IMR-90 (cell line): ENCODE measurements around the gene ZNF440. TPM values are rescaled to one million over a fixed set of nuclear protein-coding genes. Genes with fewer than 3 reads are reported as not detected.
A peak's percentile ranks its signal among the peaks of the same experiment; 100 is the strongest.

Experiments used
- ATAC-seq: fragments of 200-7000 bp; cut with Tn5 transposase; 2 replicates; pipeline ENCODE4 v1.9.1; 2020; ENCODE audit warnings: low read depth, mild to moderate bottlenecking, moderate library complexity
- BruUV-seq: library from RNA; stranded (reverse); fragments of 400-500 nt; replicated peaks from 2 replicates; lab custom pipeline; 2021; lab: Mats Ljungman, UMichigan
- CTCF ChIA-PET: fragments of 300-600 bp; formaldehyde crosslinking; extraction: SDS; loops from one replicate; lab custom pipeline; 2021; ENCODE audit warnings: antibody characterized with exemption; lab: Yijun Ruan, JAX
- POLR2A ChIA-PET: fragments of 300-600 bp; sonication (Branson Sonifier 250); formaldehyde crosslinking; loops from one replicate; lab custom pipeline; 2022; ENCODE audit warnings: antibody characterized with exemption; ENCODE audit not compliant: unreplicated experiment; lab: Charles Lee
- DNase-seq: peaks from one replicate; pipeline ENCODE4 v3.0.0; 2013
- H2AFZ ChIP-seq: replicated peaks from 2 replicates; pipeline ENCODE3; 2013; ENCODE audit warnings: low read length, mild to moderate bottlenecking; ENCODE audit not compliant: poor library complexity
- H2AK5ac ChIP-seq: 2 replicates; pipeline ENCODE4 v1.6.1; 2013; ENCODE audit warnings: low read depth, low read length, inconsistent platforms
- H2AK9ac ChIP-seq: replicated peaks from 2 replicates; pipeline ENCODE3; 2013; ENCODE audit warnings: mild to moderate bottlenecking, low read depth, low read length, moderate library complexity; ENCODE audit not compliant: poor library complexity
- H2BK120ac ChIP-seq: 2 replicates; pipeline ENCODE4 v1.6.1; 2013; ENCODE audit warnings: low read depth, low read length, inconsistent platforms
- H2BK15ac ChIP-seq: 3 replicates; pipeline ENCODE4 v1.6.1; 2013; ENCODE audit warnings: low read depth, low read length, inconsistent platforms
- H2BK20ac ChIP-seq: 2 replicates; pipeline ENCODE4 v1.6.1; 2013; ENCODE audit warnings: low read depth, mild to moderate bottlenecking, inconsistent platforms, low read length, moderate library complexity
- H2BK5ac ChIP-seq: 2 replicates; pipeline ENCODE4 v1.6.1; 2013; ENCODE audit warnings: mild to moderate bottlenecking, low read depth, low read length, inconsistent platforms; ENCODE audit not compliant: poor library complexity, severe bottlenecking
- H3K14ac ChIP-seq: replicated peaks from 2 replicates; pipeline ENCODE4 v1.6.1; 2013; ENCODE audit warnings: low read depth, low read length, inconsistent platforms
- H3K18ac ChIP-seq: 2 replicates; pipeline ENCODE4 v1.6.1; 2013; ENCODE audit warnings: low read depth, low read length, control low read depth
- H3K23ac ChIP-seq: 2 replicates; pipeline ENCODE4 v1.6.1; 2013; ENCODE audit warnings: low read depth, low read length, inconsistent platforms
- H3K27ac ChIP-seq: 2 replicates; pipeline ENCODE4 v1.5.1; 2013; ENCODE audit warnings: mild to moderate bottlenecking, control low read depth, low read length; ENCODE audit not compliant: insufficient read depth
- H3K27me3 ChIP-seq: 2 replicates; pipeline ENCODE4 v1.6.1; 2013; ENCODE audit warnings: low read length; ENCODE audit not compliant: control insufficient read depth, insufficient read depth
- H3K36me3 ChIP-seq: 2 replicates; pipeline ENCODE4 v1.6.1; 2013; ENCODE audit warnings: low read length, mixed read lengths; ENCODE audit not compliant: control insufficient read depth, insufficient read depth
- H3K4ac ChIP-seq: 2 replicates; pipeline ENCODE4 v1.6.1; 2013; ENCODE audit warnings: low read depth, low read length, inconsistent platforms
- H3K4me1 ChIP-seq: 2 replicates; pipeline ENCODE4 v1.6.1; 2013; ENCODE audit warnings: low read length, mixed read lengths; ENCODE audit not compliant: control insufficient read depth, insufficient read depth
- H3K4me2 ChIP-seq: 2 replicates; pipeline ENCODE4 v1.6.1; 2013; ENCODE audit warnings: low read depth, mild to moderate bottlenecking, control low read depth, low read length, moderate library complexity
- H3K4me3 ChIP-seq: 2 replicates; pipeline ENCODE4 v1.5.1; 2013; ENCODE audit warnings: low read depth, mild to moderate bottlenecking, control low read depth, low read length, moderate library complexity; ENCODE audit not compliant: insufficient read depth
- H3K56ac ChIP-seq: 2 replicates; pipeline ENCODE4 v1.6.1; 2013; ENCODE audit warnings: low read length, inconsistent platforms; ENCODE audit not compliant: insufficient read depth; ENCODE audit errors: extremely low read depth
- H3K79me1 ChIP-seq, 2 experiments: 2 replicates each; pipeline ENCODE4 v1.6.1; 2013; ENCODE audit warnings: low read length in 2 of 2, inconsistent platforms in 1 of 2, low read depth in 1 of 2
- H3K9ac ChIP-seq: 2 replicates; pipeline ENCODE4 v1.6.1; 2013; ENCODE audit warnings: low read depth, low read length, control low read depth
- H3K9me1 ChIP-seq: 2 replicates; pipeline ENCODE4 v1.6.1; 2013; ENCODE audit warnings: low read length, inconsistent platforms; ENCODE audit not compliant: insufficient read depth
- H3K9me3 ChIP-seq: 2 replicates; pipeline ENCODE4 v1.6.1; 2013; ENCODE audit warnings: low read length; ENCODE audit not compliant: control insufficient read depth, insufficient read depth
- H4K20me1 ChIP-seq: 2 replicates; pipeline ENCODE4 v1.6.1; 2013; ENCODE audit warnings: low read length, inconsistent platforms; ENCODE audit not compliant: insufficient read depth
- H4K5ac ChIP-seq: 2 replicates; pipeline ENCODE4 v1.6.1; 2013; ENCODE audit warnings: mild to moderate bottlenecking, low read depth, low read length, control low read depth
- H4K8ac ChIP-seq, 2 experiments: 2 replicates each; pipeline ENCODE4 v1.6.1; 2013; ENCODE audit warnings: low read depth in 2 of 2, low read length in 2 of 2, control low read depth in 1 of 2, inconsistent platforms in 1 of 2
- H4K91ac ChIP-seq: 2 replicates; pipeline ENCODE4 v1.6.1; 2013; ENCODE audit warnings: low read depth, low read length, inconsistent platforms; ENCODE audit not compliant: insufficient read depth
- BHLHE40 ChIP-seq: fragments of 150-350 bp; IDR thresholded peaks from 2 replicates; pipeline ENCODE4 v1.6.1; 2016; ENCODE audit warnings: mild to moderate bottlenecking, low read depth, low read length
- CEBPB ChIP-seq: IDR thresholded peaks from 2 replicates; pipeline ENCODE4 v1.6.1; 2012; ENCODE audit warnings: low read depth, low read length, improper control_type of control experiment
- CHD1 ChIP-seq: IDR thresholded peaks from 2 replicates; pipeline ENCODE4 v1.6.1; 2012; ENCODE audit warnings: low read depth, low read length, improper control_type of control experiment
- CTCF ChIP-seq: conservative IDR thresholded peaks from 2 replicates; pipeline ENCODE4 v1.5.1; 2012; ENCODE audit warnings: mild to moderate bottlenecking, low read depth, low read length, improper control_type of control experiment
- ELK1 ChIP-seq: fragments of 150-350 bp; IDR thresholded peaks from 2 replicates; pipeline ENCODE4 v1.6.1; 2016; ENCODE audit warnings: low read depth, mild to moderate bottlenecking, low read length, moderate library complexity, borderline replicate concordance
- FOS ChIP-seq: fragments of 150-350 bp; IDR thresholded peaks from 2 replicates; pipeline ENCODE4 v1.6.1; 2016; ENCODE audit warnings: low read depth, low read length
- MAFK ChIP-seq: IDR thresholded peaks from 2 replicates; pipeline ENCODE4 v1.6.1; 2012; ENCODE audit warnings: low read depth, low read length, improper control_type of control experiment
- MAZ ChIP-seq: IDR thresholded peaks from 2 replicates; pipeline ENCODE4 v1.6.1; 2012; ENCODE audit warnings: low read depth, mild to moderate bottlenecking, low read length, improper control_type of control experiment, moderate library complexity, borderline replicate concordance
- MXI1 ChIP-seq: IDR thresholded peaks from 2 replicates; pipeline ENCODE4 v1.6.1; 2012; ENCODE audit warnings: low read depth, mild to moderate bottlenecking, low read length, moderate library complexity, borderline replicate concordance
- NFE2L2 ChIP-seq: fragments of 150-350 bp; IDR thresholded peaks from 2 replicates; pipeline ENCODE4 v1.6.1; 2016; ENCODE audit warnings: low read depth, mild to moderate bottlenecking, low read length
- POLR2A ChIP-seq: IDR thresholded peaks from 2 replicates; pipeline ENCODE4 v1.6.1; 2012; ENCODE audit warnings: mild to moderate bottlenecking, low read depth, low read length
- RAD21 ChIP-seq: IDR thresholded peaks from 2 replicates; pipeline ENCODE4 v1.6.1; 2012; ENCODE audit warnings: low read length, improper control_type of control experiment
- RCOR1 ChIP-seq: IDR thresholded peaks from 2 replicates; pipeline ENCODE4 v1.6.1; 2012; ENCODE audit warnings: mild to moderate bottlenecking, low read length, improper control_type of control experiment; ENCODE audit not compliant: insufficient replicate concordance
- RFX5 ChIP-seq: IDR thresholded peaks from 2 replicates; pipeline ENCODE4 v1.8.0; 2012; ENCODE audit warnings: low read depth, mild to moderate bottlenecking, low read length, moderate library complexity
- SMC3 ChIP-seq: fragments of 150-350 bp; IDR thresholded peaks from 2 replicates; pipeline ENCODE4 v1.6.1; 2016; ENCODE audit warnings: low read depth, mild to moderate bottlenecking, antibody characterized with exemption, low read length, moderate library complexity
- USF2 ChIP-seq: fragments of 150-350 bp; IDR thresholded peaks from 2 replicates; pipeline ENCODE4 v1.6.1; 2017; ENCODE audit warnings: mild to moderate bottlenecking, antibody characterized with exemption, low read length, low read depth
- WGBS, 2 experiments: methylation state at CpG; one replicate each; pipeline versions ENCODE4 v1.1.5 to v1.1.7; 2013; ENCODE audit warnings: missing lambda C conversion rate in 2 of 2; ENCODE audit not compliant: insufficient read length in 1 of 2; ENCODE audit errors: extremely low coverage in 2 of 2; 5-methylcytosine and 5-hydroxymethylcytosine counted together
- dilution Hi-C: fragments of 300-500 bp; cut with HindIII; formaldehyde crosslinking; loops from one replicate; pipeline ENCODE4 v1.14.3; 2018; ENCODE audit warnings: low sequenced_read_pairs; ENCODE audit not compliant: unreplicated experiment
- in situ Hi-C: fragments of 300-500 bp; cut with MboI; formaldehyde crosslinking; loops from 3 replicates; pipeline ENCODE4 v1.14.3; 2019; ENCODE audit warnings: low sequenced_read_pairs, inconsistent platforms, mixed read lengths
- intact Hi-C: fragments of 100-400 bp; cut with micrococcal nuclease; formaldehyde crosslinking; loops from 2 replicates; pipeline ENCODE4 v1.10.0; 2022
- polyA plus RNA-seq, 3 experiments: library from polyadenylated mRNA; depleted of rRNA; stranded (reverse); fragments of >200 nt; gene quantifications; 2 replicates each; pipeline ENCODE4 v1.2.3, GENCODE V29; 2012; ENCODE audit warnings: low replicate concordance in 1 of 3
- total RNA-seq: library from RNA; depleted of rRNA; stranded (reverse); fragments of >200 nt; gene quantifications from 2 replicates; pipeline ENCODE4 v1.2.3, GENCODE V29; 2012

ZNF440 gene
- total and polyA plus RNA-seq, 2 of the 4 experiments (the other 2 are of a cell fraction): 2.8 to 8.4 TPM

- H4K91ac ChIP-seq: no peak overlapping the region
- H4K8ac ChIP-seq: peak overlapping the region; percentile 28 to 73; a peak in 3 of 4 replicates
- H3K4me3 ChIP-seq: peak overlapping the region; percentile 83; the same call in 1 of the 2 replicates
- no TSS peak for BruUV-seq
- H3K79me1 ChIP-seq: peaks cover 15 to 28% of the 10 kb centered on the region in 2 experiments; a peak in 3 of 4 replicates
- H3K9me1 ChIP-seq: no peaks in the 10 kb centered on the region
- H3K4me1 ChIP-seq: no peaks in the 10 kb centered on the region
- ATAC-seq (no peak; the same call in 1 of the 2 replicates), DNase-seq (no peak)
- no peaks in the 10 kb centered on the region; the same call in none of the 2 replicates for H3K36me3 ChIP-seq
- WGBS, 2 experiments: 0% methylated on average over 2 of the region's 11 CpGs; no CpG with 5 or more reads in 1 of the 2 experiments
- H2AK9ac ChIP-seq: no peak overlapping the region
- dilution Hi-C loops: no loop called here
- no peak for TF ChIP-seq SMC3
- TF ChIP-seq CTCF: no peak
- TF ChIP-seq RAD21: no peak
- TF ChIP-seq RCOR1: no peak
- no peak for TF ChIP-seq MXI1
- no peak for TF ChIP-seq NFE2L2
- no peak for TF ChIP-seq USF2
- TF ChIP-seq ELK1: no peak
- no peak for TF ChIP-seq FOS
- no peak for TF ChIP-seq MAZ
- TF ChIP-seq POLR2A: no peak
- TF ChIP-seq RFX5: no peak
- no peak for TF ChIP-seq CEBPB
- TF ChIP-seq CHD1: no peak
- TF ChIP-seq BHLHE40: no peak
- no peak for TF ChIP-seq MAFK
- H3K9ac ChIP-seq: no peak overlapping the region
- no peaks in the 10 kb centered on the region for H3K27me3 ChIP-seq
- H2BK15ac ChIP-seq: no peak overlapping the region
- peak overlapping the region; percentile 98 for H2AFZ ChIP-seq
- no peak overlapping the region for H3K27ac ChIP-seq
- H3K9me3 ChIP-seq: peaks cover under 1% of the 10 kb centered on the region; the same call in 1 of the 2 replicates
- no peak overlapping the region for H2AK5ac ChIP-seq
- H4K20me1 ChIP-seq: no peaks in the 10 kb centered on the region
- H3K4ac ChIP-seq: no peak overlapping the region
- H3K14ac ChIP-seq: 0 out of 2 replicates have a peak overlapping the region, but pooled peaks have one; percentile 14
- intact Hi-C loops: no loop called here
- ChIA-PET POLR2A (no interaction called here), CTCF (interaction anchor here (0.6 to 1.1 kb wide), 2 partner anchors 25 to 51 kb away, joined by 3 read pairs; no protein-coding TSS in a partner anchor)
- peak overlapping the region; percentile 25 for H3K4me2 ChIP-seq
- H3K23ac ChIP-seq: peak overlapping the region; percentile 52; the same call in 1 of the 2 replicates
- no peak overlapping the region for H2BK5ac ChIP-seq
- H3K18ac ChIP-seq: no peak overlapping the region
- H2BK20ac ChIP-seq: no peak overlapping the region
- no peak overlapping the region for H2BK120ac ChIP-seq
- no peak overlapping the region for H4K5ac ChIP-seq
- in situ Hi-C loops: no loop called here
- no peak overlapping the region for H3K56ac ChIP-seq
Measured at GRCh38 chr19:11848200-11848593, 34.1 kb downstream of the ZNF440 start.
